Skin epidermis (tissue), 12 donors: Measurements from ENCODE around the gene AHI1.
"Not testable (repeated sequence)": the region's sequence is repeated elsewhere in the genome, so short reads cannot be mapped to it uniquely, and the experiment has no call there.

ENCODE experiments used
- H3K27ac ChIP-seq, 21 experiments: fragments of 200-600 bp; sonication (generic) in 11 of 21; one replicate each; pipeline ENCODE4 v1.5.0; 2020; ENCODE audit warnings: mild to moderate bottlenecking in 3 of 21, inconsistent platforms in 2 of 21, moderate library complexity in 2 of 21
- H3K4me3 ChIP-seq, 7 experiments: fragments of 200-600 bp; sonication (generic) in 2 of 7; one replicate each; pipeline ENCODE4 v1.5.0; 2020; ENCODE audit warnings: inconsistent platforms in 2 of 7, mild to moderate bottlenecking in 2 of 7, moderate library complexity in 1 of 7

AHI1 gene

GRCh38 chr6:135351635-135352034 is 145.9 kb downstream of the AHI1 start:
- Histone ChIP-seq H3K4me3 (no peak overlapping the region), H3K27ac (no peak overlapping the region)

- H3K4me3 ChIP-seq = no peak overlapping the region
- H3K27ac ChIP-seq = no peak overlapping the region
Measured at GRCh38 chr6:135347887-135348286, 149.7 kb downstream of the AHI1 start.

GRCh38 chr6:135346747-135347146 is 150.8 kb downstream of the AHI1 start:
- no peak overlapping the region for H3K27ac ChIP-seq

DNA sequence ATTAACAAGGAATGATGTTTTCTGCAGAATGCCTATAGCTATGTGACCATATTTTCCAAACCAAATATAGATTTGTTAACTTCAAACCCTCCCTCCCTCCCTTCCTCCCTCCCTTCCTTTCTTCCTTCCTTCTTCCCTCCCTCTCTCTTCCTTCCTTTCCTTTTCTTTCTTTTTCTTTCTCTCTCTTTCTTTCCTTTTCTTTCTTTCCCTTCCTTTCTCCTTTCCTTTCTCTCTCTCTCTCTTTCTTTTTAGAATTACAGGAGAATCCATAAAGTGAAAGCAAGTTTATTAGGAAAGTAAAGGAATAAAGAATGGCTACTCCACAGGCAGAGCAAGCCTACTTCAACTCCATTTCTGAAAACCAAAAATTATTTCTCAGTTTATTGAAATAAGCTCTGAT is 153.0 kb downstream of the AHI1 start:
- H3K27ac ChIP-seq = no peak overlapping the region
- no peak overlapping the region for H3K4me3 ChIP-seq

More at GRCh38 chr6:135346747-135347146, 150.8 kb downstream of the AHI1 start:
- H3K4me3 ChIP-seq = no peak overlapping the region

DNA sequence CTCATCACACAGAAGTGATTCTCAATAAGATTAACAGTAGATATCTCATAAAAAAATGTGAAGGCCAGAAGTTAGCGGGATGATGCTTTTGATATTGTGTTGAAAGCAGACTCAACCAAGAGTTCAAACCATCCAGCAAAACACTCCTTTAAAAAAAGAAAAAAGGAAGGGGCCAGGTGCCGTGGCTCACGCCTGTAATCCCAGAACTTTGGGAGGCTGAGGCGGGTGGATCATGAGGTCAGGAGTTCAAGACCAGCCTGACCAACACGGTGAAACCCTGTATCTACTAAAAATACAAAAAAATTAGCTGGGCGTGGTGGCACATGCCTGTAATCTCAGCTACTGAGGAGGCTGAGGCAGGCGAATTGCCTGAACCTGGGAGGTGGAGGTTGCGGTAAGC is 157.6 kb downstream of the AHI1 start:
- not testable (repeated sequence) for H3K4me3 ChIP-seq, H3K27ac ChIP-seq

GRCh38 chr6:135334169-135334568 is 163.4 kb downstream of the AHI1 start:
- Histone ChIP-seq H3K4me3 (no peak overlapping the region), H3K27ac (no peak overlapping the region)

DNA sequence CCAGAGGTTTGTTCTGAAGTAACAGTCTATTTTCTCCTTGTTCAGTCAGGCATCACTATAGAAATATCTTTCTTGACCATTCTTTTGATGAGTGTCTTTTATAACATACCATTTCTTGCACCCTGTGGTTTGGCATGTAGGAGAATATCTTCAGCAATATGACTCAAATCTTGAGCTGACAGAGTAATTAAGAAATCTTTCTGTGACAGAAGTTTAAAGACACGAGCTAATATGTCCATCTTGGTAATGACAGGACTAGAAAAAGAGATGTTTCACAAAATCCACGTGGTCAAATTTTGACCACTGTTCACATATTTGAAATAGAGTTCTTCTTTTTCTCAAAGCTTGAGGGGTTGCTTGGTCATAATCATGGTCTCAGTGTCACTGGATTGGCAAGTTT is 166.5 kb downstream of the AHI1 start:
- Histone ChIP-seq H3K4me3 (no peak overlapping the region), H3K27ac (no peak overlapping the region)

GRCh38 chr6:135329851-135330803 is 167.4 kb downstream of the AHI1 start:
- Histone ChIP-seq H3K27ac (no peak overlapping the region), H3K4me3 (no peak overlapping the region)

DNA sequence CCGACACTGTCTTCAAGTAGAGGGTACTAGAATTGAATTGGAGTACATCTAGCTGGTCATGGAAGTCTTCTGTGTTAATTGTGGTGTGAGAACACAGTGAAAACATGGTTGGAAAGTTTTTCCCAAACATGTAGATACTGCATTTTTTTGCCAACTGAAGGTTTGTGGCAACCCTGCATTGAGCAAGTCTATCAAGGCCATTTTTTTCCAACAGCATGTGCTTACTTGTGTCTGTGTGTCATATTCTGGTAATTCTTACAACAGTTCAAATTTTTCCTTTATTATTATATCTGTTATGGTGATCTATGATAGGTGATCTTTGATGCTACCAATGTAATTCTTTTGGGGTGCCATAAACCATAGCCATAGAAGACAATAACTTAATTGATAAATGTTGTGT is 169.4 kb downstream of the AHI1 start:
- H3K4me3 ChIP-seq = no peak overlapping the region
- H3K27ac ChIP-seq = no peak overlapping the region

DNA sequence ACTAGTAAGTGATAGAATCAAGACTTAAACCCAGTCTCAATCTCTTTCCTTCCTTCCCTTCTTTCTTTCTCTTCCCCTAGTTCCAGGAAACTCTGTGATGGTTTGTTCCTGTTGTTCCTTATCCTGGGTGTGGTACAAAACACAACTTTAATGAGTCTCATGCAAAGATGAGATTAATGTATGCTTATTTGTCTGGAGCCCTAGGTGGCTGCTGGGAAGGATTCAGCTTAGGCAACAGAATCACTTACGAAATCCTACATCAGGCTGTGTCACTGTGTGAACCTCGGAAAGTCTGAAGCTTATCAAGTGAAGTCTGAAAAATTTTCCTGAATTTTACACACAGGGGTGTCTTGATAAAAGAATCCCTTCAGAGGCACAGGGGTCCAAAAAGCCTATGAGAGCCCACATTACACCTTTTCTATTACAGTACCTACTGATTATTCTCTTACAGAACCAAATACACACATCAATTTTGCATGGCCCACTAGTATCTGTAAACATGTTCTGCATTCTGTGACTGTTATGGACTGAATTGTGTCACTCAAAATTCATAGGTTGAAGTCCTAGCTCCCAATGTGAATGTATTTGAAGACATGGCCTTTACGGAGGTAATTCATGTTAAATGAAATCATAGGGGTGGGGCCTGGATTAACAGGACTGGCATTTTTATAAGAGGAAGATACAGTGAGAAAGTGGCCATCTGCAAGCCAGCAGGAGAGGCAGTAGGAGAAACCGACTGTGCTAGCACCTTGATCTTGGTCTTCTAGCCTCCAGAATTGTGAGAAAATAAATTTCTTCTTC is 171.7 kb downstream of the AHI1 start:
- H3K27ac ChIP-seq = no peak overlapping the region
- H3K4me3 ChIP-seq = no peak overlapping the region

GRCh38 chr6:135324531-135324930 is 173.0 kb downstream of the AHI1 start:
- Histone ChIP-seq H3K4me3 (no peak overlapping the region), H3K27ac (no peak overlapping the region)

DNA sequence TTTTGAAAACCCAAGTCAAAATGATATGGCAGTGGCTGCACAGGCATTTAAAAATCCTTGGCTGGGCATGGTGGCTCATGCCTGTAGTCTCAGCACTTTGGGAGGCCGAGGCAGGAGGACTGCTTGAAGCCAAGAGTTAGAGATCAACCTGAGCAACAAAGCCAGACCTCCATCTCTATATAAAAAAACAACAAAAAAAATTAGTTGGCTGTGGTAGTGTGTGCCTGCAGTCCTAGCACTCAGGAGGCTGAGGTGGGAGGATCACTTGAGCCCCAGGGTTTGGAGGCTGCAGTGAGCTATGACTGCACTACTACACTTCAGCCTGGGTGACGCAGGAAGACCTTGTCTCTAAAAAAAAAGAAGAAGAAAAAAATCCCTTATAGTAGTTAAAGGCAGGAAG is 173.6 kb downstream of the AHI1 start:
- Histone ChIP-seq H3K27ac (no peak overlapping the region), H3K4me3 (no peak overlapping the region)

- H3K27ac ChIP-seq = peak overlapping the region in 1 of 21 experiments; percentile 8
- H3K4me3 ChIP-seq = no peak overlapping the region
Measured at GRCh38 chr6:135323202-135323668, 174.3 kb downstream of the AHI1 start.

GRCh38 chr6:135322427-135323201 is 174.9 kb downstream of the AHI1 start:
- H3K27ac ChIP-seq = no peak overlapping the region
- H3K4me3 ChIP-seq = no peak overlapping the region

DNA sequence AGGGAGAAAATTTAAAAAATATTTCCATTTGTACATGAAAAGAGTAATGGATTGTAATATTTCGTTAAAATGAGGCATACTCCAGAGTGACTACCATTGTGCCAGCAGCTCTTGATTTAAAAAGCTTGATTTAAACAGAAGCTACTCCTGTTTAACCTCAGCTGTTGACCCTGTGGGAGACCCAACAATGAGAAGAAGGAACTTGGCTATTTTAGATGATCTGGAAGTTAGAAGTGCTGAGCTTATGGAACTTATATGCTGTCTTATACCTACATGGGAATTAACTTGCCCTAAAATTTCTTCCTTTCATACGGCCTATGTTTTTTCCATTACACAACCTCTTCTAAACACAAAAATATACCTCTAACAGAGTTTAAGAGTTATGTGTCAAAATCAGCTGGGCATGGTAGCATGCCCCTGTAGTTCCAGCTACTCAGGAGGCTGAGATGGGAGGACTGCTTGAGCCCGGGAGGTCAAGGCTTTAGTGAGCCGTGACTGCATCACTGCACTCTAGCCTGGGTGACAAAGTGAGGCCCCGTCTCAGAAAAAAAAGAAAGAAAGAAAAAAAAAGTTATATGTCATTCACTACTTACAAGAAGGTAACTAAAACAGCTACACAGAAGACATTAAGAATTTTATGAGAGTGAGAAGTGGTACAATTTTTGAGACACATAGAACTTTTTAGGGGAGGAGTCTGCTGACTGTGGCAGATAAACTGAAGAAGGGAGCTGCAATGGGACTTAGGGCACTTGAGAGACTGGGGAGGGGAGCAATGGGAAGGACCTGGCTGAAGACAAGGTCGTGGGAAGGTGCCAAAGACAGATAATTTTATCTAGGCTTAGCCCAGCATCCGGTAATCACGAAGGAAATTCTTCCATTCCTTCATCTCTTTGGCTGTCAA is 176.6 kb downstream of the AHI1 start:
- Histone ChIP-seq H3K27ac (no peak overlapping the region), H3K4me3 (no peak overlapping the region)

DNA sequence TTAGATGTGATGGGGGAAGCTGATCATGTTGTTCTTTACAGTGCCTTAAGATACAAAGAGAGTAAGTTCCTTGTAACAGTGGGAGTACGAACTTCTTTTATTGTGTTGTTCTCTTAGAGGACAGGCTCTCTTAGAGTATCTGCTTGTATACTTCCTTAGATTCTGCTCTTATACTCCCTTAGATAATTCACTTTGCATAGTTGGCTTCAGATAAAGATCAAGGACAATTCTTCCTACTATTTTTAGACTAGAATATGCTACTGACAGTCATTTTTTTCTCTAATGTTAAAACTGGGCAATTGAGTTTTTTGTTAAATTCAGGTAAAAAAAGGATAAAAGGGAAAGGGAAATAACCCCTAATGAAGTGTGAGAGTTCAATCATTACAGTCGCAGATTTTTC is 177.7 kb downstream of the AHI1 start:
- Histone ChIP-seq H3K4me3 (no peak overlapping the region), H3K27ac (no peak overlapping the region)

DNA sequence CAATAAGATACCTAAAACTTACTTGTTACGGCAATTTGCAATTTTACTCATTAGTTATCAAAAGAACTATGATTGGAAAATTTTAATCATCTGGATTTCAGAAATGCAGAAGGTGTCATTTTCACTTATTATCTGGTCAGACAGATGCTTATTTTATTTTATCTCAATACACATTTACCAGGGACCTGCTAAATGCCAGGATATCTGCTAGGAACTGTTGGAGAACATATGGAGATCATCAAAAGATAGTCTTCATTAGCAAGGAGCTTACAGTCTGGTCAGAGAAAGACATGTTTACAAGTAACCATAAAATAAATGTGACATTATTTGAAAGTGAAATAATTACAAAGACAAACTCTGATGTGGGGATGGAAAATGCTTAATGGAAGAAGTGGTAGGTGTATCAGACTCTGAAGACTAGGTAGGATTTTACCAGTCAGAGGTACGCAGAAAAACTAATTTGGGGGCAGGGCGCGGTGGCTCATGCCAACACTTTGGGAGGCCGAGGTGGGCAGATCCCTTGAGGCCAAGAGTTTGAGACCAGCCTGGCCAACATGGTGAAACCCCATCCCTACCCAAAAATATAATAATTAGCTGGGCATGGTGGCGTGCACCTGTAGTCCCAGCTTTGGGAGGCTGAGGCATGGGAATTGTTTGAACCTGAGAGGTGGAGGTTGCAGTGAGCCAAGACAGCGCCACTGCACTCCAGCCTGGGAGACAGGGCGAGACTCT is 178.6 kb downstream of the AHI1 start:
- H3K27ac ChIP-seq = no peak overlapping the region
- no peak overlapping the region for H3K4me3 ChIP-seq

DNA sequence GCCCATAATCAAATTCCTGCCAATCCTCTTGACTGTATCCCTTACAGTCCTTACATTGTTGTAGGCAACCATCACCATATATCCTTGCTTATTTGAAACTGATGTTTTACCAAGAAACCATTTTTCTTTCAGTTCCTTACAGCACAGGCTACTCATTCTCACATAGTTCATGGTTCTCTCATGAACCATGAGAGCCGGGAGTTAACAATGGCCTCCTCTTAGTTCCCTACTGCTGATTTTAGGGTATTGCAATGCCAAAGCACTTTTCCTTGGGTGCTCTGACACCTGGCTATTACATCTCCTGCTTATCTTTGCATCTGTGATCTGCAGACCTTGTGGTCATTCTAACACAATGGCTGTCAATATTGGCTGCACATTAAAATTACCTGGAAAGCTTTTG is 183.0 kb downstream of the AHI1 start:
- Histone ChIP-seq H3K4me3 (no peak overlapping the region), H3K27ac (no peak overlapping the region)
